Hematopoietic multipotent progenitor cell treated with erythropoietin and hydrocortisone succinate and interleukin-3 and kit ligand, for 17 days (in vitro differentiated cells): ENCODE measurements around the gene COA1.
"Not testable (repeated sequence)": the region's sequence is repeated elsewhere in the genome, so short reads cannot be mapped to it uniquely, and the experiment has no call there.

Experiments
- DNase-seq: peaks from one replicate; pipeline ENCODE4 v3.0.0-alpha.2; 2015; ENCODE audit warnings: low spot score

Gene COA1, protein sequence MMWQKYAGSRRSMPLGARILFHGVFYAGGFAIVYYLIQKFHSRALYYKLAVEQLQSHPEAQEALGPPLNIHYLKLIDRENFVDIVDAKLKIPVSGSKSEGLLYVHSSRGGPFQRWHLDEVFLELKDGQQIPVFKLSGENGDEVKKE

DNA sequence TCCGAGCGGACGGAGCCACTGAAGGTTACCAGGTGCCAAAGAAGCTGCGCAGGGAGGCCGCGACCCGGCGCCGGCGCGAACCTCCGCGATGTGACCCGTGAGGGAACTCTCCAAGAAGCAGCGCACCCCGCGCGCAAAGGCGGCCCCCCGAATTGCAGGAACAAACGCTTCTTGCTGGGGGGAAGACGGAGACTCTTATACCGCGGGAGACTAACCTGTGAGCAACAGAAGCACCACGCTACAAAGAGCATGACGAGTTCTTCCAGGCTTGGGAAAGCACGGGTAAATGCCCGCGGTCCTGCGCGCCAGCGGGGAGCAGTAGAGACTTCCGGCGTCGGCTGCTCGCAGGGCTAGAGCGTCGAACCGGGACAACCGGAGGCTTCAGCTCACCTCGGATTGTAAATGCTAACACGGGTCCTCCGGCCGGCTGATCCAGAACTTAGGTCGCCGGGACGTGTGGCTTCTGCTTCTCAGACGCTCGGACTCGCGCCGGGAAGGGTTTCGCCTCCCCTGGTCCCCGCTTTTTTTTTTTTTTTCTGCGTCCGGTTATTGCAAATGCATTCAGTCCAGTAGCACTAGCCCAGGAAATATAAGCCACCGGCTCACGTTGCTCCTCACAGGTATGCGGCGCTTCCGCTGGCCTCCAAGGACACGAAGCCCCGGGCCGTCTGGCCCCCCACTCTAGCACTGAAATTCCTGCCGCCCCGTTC lies at the start of gene COA1:
Gene COA1, minus strand, starts transcription at position 310 of the 710 bp plus-strand sequence. CDS start 80,909 bp downstream, outside the sequence.
- peak; percentile 86 for DNase-seq

- DNase-seq = not testable (repeated sequence)
Observed at GRCh38 chr7:43778293-43779044, 49.1 kb upstream of the COA1 start.

DNA sequence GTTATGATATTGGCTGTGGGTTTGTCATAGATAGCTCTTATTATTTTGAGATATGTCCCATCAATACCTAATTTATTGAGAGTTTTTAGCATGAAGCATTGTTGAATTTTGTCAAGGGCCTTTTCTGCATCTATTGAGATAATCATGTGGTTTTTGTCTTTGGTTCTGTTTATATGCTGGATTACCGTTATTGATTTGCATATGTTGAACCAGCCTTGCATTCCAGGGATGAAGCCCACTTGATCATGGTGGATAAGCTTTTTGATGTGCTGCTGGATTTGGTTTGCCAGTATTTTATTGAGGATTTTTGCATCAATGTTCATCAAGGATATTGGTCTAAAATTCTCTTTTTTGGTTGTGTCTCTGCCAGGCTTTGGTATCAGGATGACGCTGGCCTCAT lies 45.9 kb upstream of the COA1 start:
- DNase-seq = not testable (repeated sequence)

DNA sequence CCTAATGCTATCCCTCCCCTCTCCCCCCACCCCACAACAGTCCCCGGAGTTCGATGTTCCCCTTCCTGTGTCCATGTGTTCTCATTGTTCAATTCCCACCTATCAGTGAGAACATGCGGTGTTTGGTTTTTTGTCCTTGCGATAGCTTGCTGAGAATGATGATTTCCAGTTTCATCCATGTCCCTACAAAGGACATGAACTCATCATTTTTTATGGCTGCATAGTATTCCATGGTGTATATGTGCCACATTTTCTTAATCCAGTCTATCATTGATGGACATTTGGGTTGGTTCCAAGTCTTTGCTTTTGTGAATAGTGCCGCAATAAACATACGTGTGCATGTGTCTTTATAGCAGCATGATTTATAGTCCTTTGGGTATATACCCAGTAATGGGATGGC lies 43.9 kb upstream of the COA1 start:
- not testable (repeated sequence) for DNase-seq

- no peak for DNase-seq
Observed at GRCh38 chr7:43771573-43771972, 42.2 kb upstream of the COA1 start.

GRCh38 chr7:43771128-43771527 lies 41.8 kb upstream of the COA1 start:
- DNase-seq = peak; percentile 28

- DNase-seq = no peak
Observed at GRCh38 chr7:43769791-43770465, 40.6 kb upstream of the COA1 start.

DNA sequence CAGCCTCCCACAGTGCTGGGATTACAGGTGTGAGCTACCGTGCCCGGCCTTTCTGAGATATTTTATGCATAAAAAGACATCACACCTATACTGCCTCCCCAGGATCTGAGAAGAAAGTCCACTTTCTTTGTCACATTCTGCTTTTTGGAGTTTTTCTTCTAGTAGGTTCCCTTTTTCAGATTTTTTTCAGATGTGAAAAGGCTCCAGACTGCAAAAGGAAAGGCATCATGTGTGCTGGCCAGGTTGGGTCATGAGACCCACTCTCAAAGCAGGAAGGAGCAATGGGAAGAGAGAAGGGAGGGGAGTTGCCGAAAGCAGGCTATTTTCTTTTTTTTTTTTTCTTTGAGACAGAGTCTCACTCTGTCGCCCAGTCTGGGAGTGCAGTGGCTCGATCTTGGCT lies 40.0 kb upstream of the COA1 start:
- peak; percentile 13 for DNase-seq

DNA sequence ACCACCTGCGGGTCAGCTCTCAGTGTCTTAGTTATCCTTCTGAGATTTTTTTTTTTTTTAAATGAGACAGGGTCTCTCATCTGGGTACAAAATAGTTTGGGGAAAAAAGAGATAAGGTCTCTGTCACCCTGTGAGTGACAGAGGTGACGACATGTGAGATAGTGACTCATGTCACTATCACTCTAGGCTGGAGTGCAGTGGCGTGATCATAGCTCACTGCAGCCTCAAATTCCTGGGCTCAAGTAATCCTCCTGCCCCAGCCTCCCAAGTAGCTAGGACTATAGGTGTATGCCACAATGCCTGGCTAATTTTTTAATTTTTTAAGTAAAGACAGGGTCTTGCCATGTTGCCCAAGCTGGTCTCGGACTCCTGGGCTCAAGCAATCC lies 39.6 kb upstream of the COA1 start:
- DNase-seq = peak; percentile 67

GRCh38 chr7:43768201-43768886 lies 39.0 kb upstream of the COA1 start:
- peak; percentile 60 for DNase-seq

DNA sequence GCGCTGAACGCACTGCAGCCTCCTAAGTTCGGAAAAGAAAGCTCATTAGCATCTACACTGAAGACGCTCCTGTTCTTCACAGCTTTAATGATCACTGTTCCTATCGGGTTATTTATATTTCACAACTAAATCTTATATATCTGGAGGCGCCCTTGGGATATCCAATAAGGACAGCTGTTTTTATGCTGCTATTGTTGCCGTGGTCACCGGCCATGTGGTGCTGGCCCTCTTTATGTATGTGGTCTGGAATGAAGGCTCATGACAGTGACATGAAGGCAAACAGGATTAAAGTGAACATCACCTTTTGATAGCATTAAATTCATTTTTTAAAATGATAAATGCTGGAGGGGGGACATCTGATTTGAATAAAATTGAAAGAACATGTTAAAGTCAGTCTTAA lies 38.0 kb upstream of the COA1 start:
- DNase-seq = peak; percentile 9

GRCh38 chr7:43766564-43766963 lies 37.2 kb upstream of the COA1 start:
- peak; percentile 48 for DNase-seq

GRCh38 chr7:43764807-43765491 lies 35.6 kb upstream of the COA1 start:
- peak; percentile 44 for DNase-seq

- peak; percentile 80 for DNase-seq
Observed at GRCh38 chr7:43764039-43764761, 34.9 kb upstream of the COA1 start.

- DNase-seq = no peak
Observed at GRCh38 chr7:43763183-43763582, 33.9 kb upstream of the COA1 start.

DNA sequence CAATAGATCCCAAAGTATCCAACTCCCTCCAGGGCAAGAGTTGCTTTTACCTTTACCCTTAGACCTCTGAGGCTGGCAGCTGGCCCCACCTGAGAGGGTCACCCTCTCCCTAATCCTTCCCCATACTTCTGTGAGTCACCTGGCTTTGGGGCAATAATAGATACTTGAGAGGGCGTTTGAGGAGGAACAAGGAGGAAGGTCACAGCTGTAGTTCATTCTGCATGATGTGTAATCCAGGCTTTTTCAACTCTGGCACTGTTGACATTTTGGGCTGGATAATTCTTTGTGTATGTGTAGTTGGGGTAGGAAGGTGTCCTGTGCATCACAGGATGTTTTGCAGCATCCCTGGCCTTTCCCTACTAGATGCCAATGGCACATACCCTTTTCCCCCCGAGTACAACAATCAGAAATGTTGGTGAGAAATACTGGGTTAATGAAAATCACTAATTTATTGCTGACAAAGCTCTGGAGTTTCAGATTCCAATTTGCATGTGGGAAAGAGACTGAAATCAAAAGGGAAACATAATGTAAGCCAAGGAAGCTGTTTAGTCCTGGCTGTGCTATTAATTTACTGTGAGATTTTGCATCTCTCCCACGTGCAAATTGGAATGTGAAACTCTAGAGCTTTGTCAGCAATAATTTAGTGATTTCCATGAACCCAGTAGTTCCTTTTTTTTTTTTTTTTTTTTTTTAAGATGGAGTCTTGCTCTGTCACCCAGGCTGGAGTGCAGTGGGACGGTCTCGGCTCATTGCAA lies 32.8 kb upstream of the COA1 start:
- DNase-seq = no peak

GRCh38 chr7:43761382-43761781 lies 32.1 kb upstream of the COA1 start:
- no peak for DNase-seq

DNA sequence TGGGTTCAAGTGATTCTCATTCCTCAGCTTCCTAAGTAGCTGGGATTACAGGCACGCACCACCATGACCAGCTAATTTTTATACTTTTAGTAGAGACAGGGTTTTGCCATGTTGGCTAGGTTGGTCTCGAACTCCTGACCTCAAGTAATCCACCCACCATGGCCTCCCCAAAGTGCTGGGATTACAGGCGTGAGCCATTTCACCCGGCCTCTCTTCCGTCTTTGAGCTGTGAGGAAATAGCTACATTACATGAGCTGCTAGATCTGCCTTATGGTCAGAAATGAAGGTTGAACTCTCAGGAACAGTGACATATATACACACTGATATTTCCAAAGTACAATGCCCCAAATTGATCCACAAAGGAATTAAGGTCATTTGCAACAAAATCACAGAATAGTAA lies 31.5 kb upstream of the COA1 start:
- no peak for DNase-seq

- DNase-seq = peak; percentile 47
Observed at GRCh38 chr7:43758822-43759683, 29.7 kb upstream of the COA1 start.
